B cell (primary cell): ENCODE results near the gene AKIP1. TPM values are rescaled to one million over a fixed set of nuclear protein-coding genes. Genes with fewer than 3 reads are reported as not detected.

Experiments
- ATAC-seq: fragments of 200-7000 bp; cut with Tn5 transposase; one replicate; pipeline ENCODE4 v1.10.0; 2021; ENCODE audit warnings: low read depth, mild to moderate bottlenecking, moderate number of reproducible peaks, moderate library complexity
- CTCF ChIA-PET: fragments of 350-600 bp; sonication (Branson Sonifier 250); formaldehyde crosslinking; loops from one replicate; lab custom pipeline; 2021; ENCODE audit warnings: antibody characterized with exemption, inconsistent platforms; lab: Charles Lee
- POLR2A ChIA-PET: fragments of 350-600 bp; sonication (Branson Sonifier 250); formaldehyde crosslinking; loops from one replicate; lab custom pipeline; 2021; ENCODE audit warnings: antibody characterized with exemption; lab: Charles Lee
- DNase-seq: peaks from one replicate; pipeline ENCODE4 v3.0.0; 2013
- H2AFZ ChIP-seq: 2 replicates; pipeline ENCODE4 v1.6.1; 2012; ENCODE audit warnings: mild to moderate bottlenecking, low read depth, low read length; ENCODE audit not compliant: insufficient read depth, poor library complexity, severe bottlenecking
- H3K27ac ChIP-seq, 2 donors: 1 replicate in 1 of 2; 2 replicates in 1 of 2; pipeline ENCODE4 v1.5.1; 2012 to 2013; ENCODE audit warnings: low read length in 2 of 2, mild to moderate bottlenecking in 2 of 2, moderate library complexity in 1 of 2
- H3K27me3 ChIP-seq, 4 experiments: fragments of 200-600 bp in 1 of 4; sonication (generic) in 1 of 4; replicated peaks in 1 of 4; 1 replicate in 2 of 4; 2 replicates in 2 of 4; pipeline versions ENCODE4 v1.6.1 to v1.7.0; 2013 to 2016; ENCODE audit warnings: low read length in 3 of 4, mild to moderate bottlenecking in 2 of 4, mixed read lengths in 1 of 4, moderate library complexity in 1 of 4; ENCODE audit not compliant: insufficient read depth in 4 of 4, control insufficient read depth in 3 of 4; ENCODE audit errors: control extremely low read depth in 1 of 4
- H3K36me3 ChIP-seq, 2 experiments: replicated peaks in 1 of 2; 1 replicate in 1 of 2; 2 replicates in 1 of 2; pipeline versions ENCODE4 v1.6.1 to v1.7.1; 2013; ENCODE audit warnings: low read length in 1 of 2; ENCODE audit not compliant: insufficient read depth in 2 of 2, control insufficient read depth in 1 of 2; ENCODE audit errors: control extremely low read depth in 1 of 2, extremely low read depth in 1 of 2
- H3K4me1 ChIP-seq, 2 donors: fragments of 200-600 bp in 1 of 2; sonication (generic) in 1 of 2; 1 replicate in 1 of 2; 2 replicates in 1 of 2; pipeline versions ENCODE4 v1.5.1 to v1.6.1; 2013 to 2017; ENCODE audit warnings: low read length in 2 of 2; ENCODE audit not compliant: control insufficient read depth in 2 of 2, insufficient read depth in 2 of 2
- H3K4me2 ChIP-seq: replicated peaks from 2 replicates; pipeline ENCODE3; 2012; ENCODE audit warnings: mild to moderate bottlenecking, low read depth, low read length; ENCODE audit not compliant: poor library complexity, severe bottlenecking
- H3K4me3 ChIP-seq, 5 experiments: fragments of 200-600 bp in 1 of 5; sonication (generic) in 1 of 5; 1 replicate in 3 of 5; 2 replicates in 2 of 5; pipeline versions ENCODE4 v1.5.1 to v1.7.0; 2011 to 2016; ENCODE audit warnings: low read length in 4 of 5, mild to moderate bottlenecking in 4 of 5, low read depth in 2 of 5, control low read depth in 1 of 5, moderate library complexity in 1 of 5; ENCODE audit not compliant: insufficient read depth in 1 of 5; ENCODE audit errors: control extremely low read depth in 1 of 5, extremely low read depth in 1 of 5
- H3K79me2 ChIP-seq: fragments of 200-600 bp; sonication (generic); one replicate; pipeline ENCODE4 v1.6.0; 2016; ENCODE audit warnings: low read length; ENCODE audit not compliant: control insufficient read depth, insufficient read depth
- H3K9ac ChIP-seq: fragments of 200-600 bp; sonication (generic); 2 replicates; pipeline ENCODE4 v1.6.1; 2017; ENCODE audit warnings: mild to moderate bottlenecking, low read length, moderate library complexity
- H3K9me3 ChIP-seq, 3 donors: one replicate each; pipeline versions ENCODE4 v1.6.1 to v1.7.1; 2013; ENCODE audit warnings: low read length in 2 of 3; ENCODE audit not compliant: control insufficient read depth in 2 of 3, insufficient read depth in 1 of 3; ENCODE audit errors: control extremely low read depth in 1 of 3
- H4K20me1 ChIP-seq: 2 replicates; pipeline ENCODE4 v1.6.0; 2012; ENCODE audit warnings: mild to moderate bottlenecking, low read length; ENCODE audit not compliant: insufficient read depth, control insufficient read depth, poor library complexity, severe bottlenecking
- H3K27ac Mint-ChIP-seq: one replicate; pipeline ENCODE4 v1.8.0; 2021; ENCODE audit warnings: mixed read lengths
- H3K27me3 Mint-ChIP-seq: one replicate; pipeline ENCODE4 v1.8.0; 2021; ENCODE audit warnings: mixed read lengths
- H3K4me1 Mint-ChIP-seq: one replicate; pipeline ENCODE4 v1.8.0; 2021; ENCODE audit warnings: mixed read lengths
- H3K4me3 Mint-ChIP-seq: one replicate; pipeline ENCODE4 v1.8.0; 2021; ENCODE audit warnings: mixed read lengths
- H3K9me3 Mint-ChIP-seq: one replicate; pipeline ENCODE4 v1.8.0; 2022; ENCODE audit warnings: mixed read lengths; ENCODE audit not compliant: insufficient read depth
- EZH2 ChIP-seq: IDR thresholded peaks from 2 replicates; pipeline ENCODE4 v1.6.1; 2012; ENCODE audit warnings: borderline replicate concordance, low read depth, mild to moderate bottlenecking, moderate library complexity, low read length; ENCODE audit not compliant: insufficient read depth, poor library complexity, severe bottlenecking
- WGBS: methylation state at CpG from one replicate; pipeline ENCODE4 v1.1.5; 2013; ENCODE audit warnings: missing lambda C conversion rate; ENCODE audit not compliant: insufficient coverage; 5-methylcytosine and 5-hydroxymethylcytosine counted together
- intact Hi-C: fragments of 100-400 bp; cut with micrococcal nuclease; formaldehyde crosslinking; loops from one replicate; pipeline ENCODE4 v1.10.0; 2022
- polyA plus RNA-seq: library from polyadenylated mRNA; depleted of rRNA; stranded (reverse); fragments of >200 nt; gene quantifications from 2 replicates; pipeline ENCODE4 v1.2.3, GENCODE V29; 2012
- total RNA-seq, 2 donors: library from RNA; stranded (reverse); fragments of 120-200 nt in 1 of 2; gene quantifications; 1 replicate in 1 of 2; 2 replicates in 1 of 2; pipeline versions ENCODE4 v1.2.3 to v1.2.4, GENCODE V29; 2013 to 2022
- TF ChIP-seq, protein P1 (sequence below): fragments of 200-600 bp; IDR thresholded peaks from one replicate; pipeline ENCODE4 v1.8.0; 2022; ENCODE audit warnings: antibody characterized with exemption, mild to moderate bottlenecking

The AKIP1 gene
- total and polyA plus RNA-seq, 2 donors (not counting 1 experiment from before 2014, with no cell fraction given): 2.8 to 10.7 TPM

GRCh38 chr11:8963569-8964323 lies 52.8 kb downstream of the AKIP1 start:
- peaks cover 12% of the 10 kb centered on the region for H4K20me1 ChIP-seq
- H3K27ac ChIP-seq: peak overlapping the region; percentile 89 to 94
- H2AFZ ChIP-seq: peak overlapping the region; percentile 92
- intact Hi-C loops: loop anchor here (1.0 to 10.0 kb wide), 5 partner anchors 41 to 759 kb away; partner anchors contain the start of genes NRIP3, RPL27A and TRIM66
- TF ChIP-seq, protein P1, sequence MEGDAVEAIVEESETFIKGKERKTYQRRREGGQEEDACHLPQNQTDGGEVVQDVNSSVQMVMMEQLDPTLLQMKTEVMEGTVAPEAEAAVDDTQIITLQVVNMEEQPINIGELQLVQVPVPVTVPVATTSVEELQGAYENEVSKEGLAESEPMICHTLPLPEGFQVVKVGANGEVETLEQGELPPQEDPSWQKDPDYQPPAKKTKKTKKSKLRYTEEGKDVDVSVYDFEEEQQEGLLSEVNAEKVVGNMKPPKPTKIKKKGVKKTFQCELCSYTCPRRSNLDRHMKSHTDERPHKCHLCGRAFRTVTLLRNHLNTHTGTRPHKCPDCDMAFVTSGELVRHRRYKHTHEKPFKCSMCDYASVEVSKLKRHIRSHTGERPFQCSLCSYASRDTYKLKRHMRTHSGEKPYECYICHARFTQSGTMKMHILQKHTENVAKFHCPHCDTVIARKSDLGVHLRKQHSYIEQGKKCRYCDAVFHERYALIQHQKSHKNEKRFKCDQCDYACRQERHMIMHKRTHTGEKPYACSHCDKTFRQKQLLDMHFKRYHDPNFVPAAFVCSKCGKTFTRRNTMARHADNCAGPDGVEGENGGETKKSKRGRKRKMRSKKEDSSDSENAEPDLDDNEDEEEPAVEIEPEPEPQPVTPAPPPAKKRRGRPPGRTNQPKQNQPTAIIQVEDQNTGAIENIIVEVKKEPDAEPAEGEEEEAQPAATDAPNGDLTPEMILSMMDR: no peak
- TF ChIP-seq EZH2: no peak
- peak overlapping the region; percentile 96 for H3K4me3 Mint-ChIP-seq
- H3K4me1 Mint-ChIP-seq: peaks cover 37% of the 10 kb centered on the region
- H3K4me2 ChIP-seq: peak overlapping the region; percentile 97
- H3K79me2 ChIP-seq: peaks cover 55% of the 10 kb centered on the region
- H3K27me3 Mint-ChIP-seq: no peaks in the 10 kb centered on the region
- H3K4me3 ChIP-seq: peak overlapping the region; percentile 50 to 89 (median 85)
- H3K27me3 ChIP-seq: no peaks in the 10 kb centered on the region
- POLR2A ChIA-PET: interaction anchor here (0.5 to 1.7 kb wide), 6 partner anchors 275 to 630 kb away, joined by 3 to 6 read pairs (median 5); partner anchors contain the start of gene ZNF143
- ATAC-seq (peak; percentile 72), DNase-seq (peak; percentile 26)
- peak overlapping the region; percentile 93 for H3K27ac Mint-ChIP-seq
- no peaks in the 10 kb centered on the region for H3K9me3 Mint-ChIP-seq
- H3K9me3 ChIP-seq: no peaks in the 10 kb centered on the region
- WGBS: 2% methylated on average over 39 of the region's 39 CpGs
- H3K36me3 ChIP-seq: peaks cover 0 to 11% of the 10 kb centered on the region in 2 experiments
- peak overlapping the region; percentile 91 for H3K9ac ChIP-seq
- H3K4me1 ChIP-seq: peaks cover 15 to 20% of the 10 kb centered on the region in 2 donors
- CTCF ChIA-PET: interaction anchor here (0.9 to 2.6 kb wide), 7 partner anchors 15 to 543 kb away, joined by 3 to 9 read pairs (median 4); partner anchors contain the start of genes RPL27A and TRIM66
